CD14-positive monocyte (primary cell): Measurements from ENCODE around the gene MGLL. TPM values are rescaled to one million over a fixed set of nuclear protein-coding genes. Genes with fewer than 3 reads are reported as not detected.

Experiments used
- DNase-seq, 3 donors: peaks; one replicate each; pipeline ENCODE4 v3.0.0-alpha.2; 2011 to 2022
- H2AFZ ChIP-seq: 2 replicates; pipeline ENCODE4 v1.6.0; 2012; ENCODE audit warnings: mild to moderate bottlenecking, low read depth, low read length, inconsistent platforms; ENCODE audit not compliant: insufficient read depth, poor library complexity, severe bottlenecking
- H3K27ac ChIP-seq, 2 donors: 1 replicate in 1 of 2; 2 replicates in 1 of 2; pipeline ENCODE4 v1.5.1; 2012 to 2013; ENCODE audit warnings: low read length in 2 of 2, control low read depth in 1 of 2, inconsistent platforms in 1 of 2, low read depth in 1 of 2, mild to moderate bottlenecking in 1 of 2
- H3K27me3 ChIP-seq, 2 donors: one replicate each; pipeline versions ENCODE4 v1.6.0 to v1.6.1; 2011 to 2013; ENCODE audit warnings: low read length in 2 of 2; ENCODE audit not compliant: control insufficient read depth in 2 of 2, insufficient read depth in 2 of 2
- H3K36me3 ChIP-seq, 2 donors: replicated peaks in 1 of 2; 1 replicate in 1 of 2; 2 replicates in 1 of 2; pipeline versions ENCODE4 v1.5.1 to v1.6.1; 2012 to 2013; ENCODE audit warnings: low read length in 2 of 2, control low read depth in 1 of 2, inconsistent platforms in 1 of 2, mild to moderate bottlenecking in 1 of 2; ENCODE audit not compliant: insufficient read depth in 2 of 2, control insufficient read depth in 1 of 2
- H3K4me1 ChIP-seq, 2 donors: 1 replicate in 1 of 2; 2 replicates in 1 of 2; pipeline versions ENCODE4 v1.5.1 to v1.6.1; 2012 to 2013; ENCODE audit warnings: low read length in 2 of 2, control low read depth in 1 of 2, inconsistent platforms in 1 of 2, mild to moderate bottlenecking in 1 of 2, moderate library complexity in 1 of 2; ENCODE audit not compliant: insufficient read depth in 2 of 2, control insufficient read depth in 1 of 2
- H3K4me2 ChIP-seq: replicated peaks from 2 replicates; pipeline ENCODE3; 2012; ENCODE audit warnings: low read length, moderate library complexity, mild to moderate bottlenecking; ENCODE audit not compliant: poor library complexity, severe bottlenecking; ENCODE audit errors: extremely low read depth
- H3K4me3 ChIP-seq, 3 experiments: fragments of 200-600 bp in 1 of 3; sonication (generic) in 1 of 3; replicated peaks in 1 of 3; 1 replicate in 2 of 3; 2 replicates in 1 of 3; pipeline ENCODE4 v1.5.1; 2011 to 2013; ENCODE audit warnings: low read length in 3 of 3, mild to moderate bottlenecking in 3 of 3, control low read depth in 2 of 3, low read depth in 2 of 3, inconsistent platforms in 1 of 3, moderate library complexity in 1 of 3
- H3K79me2 ChIP-seq: 2 replicates; pipeline ENCODE4 v1.6.0; 2012; ENCODE audit warnings: mild to moderate bottlenecking, control low read depth, inconsistent platforms, low read length, moderate library complexity; ENCODE audit not compliant: insufficient read depth
- H3K9ac ChIP-seq: 2 replicates; pipeline ENCODE4 v1.6.0; 2017; ENCODE audit warnings: low read length, mild to moderate bottlenecking; ENCODE audit not compliant: insufficient read depth, poor library complexity, severe bottlenecking
- H3K9me3 ChIP-seq, 2 donors: replicated peaks in 1 of 2; 1 replicate in 1 of 2; 2 replicates in 1 of 2; pipeline versions ENCODE4 v1.5.1 to v1.6.1; 2012 to 2013; ENCODE audit warnings: low read length in 2 of 2, control low read depth in 1 of 2; ENCODE audit not compliant: control insufficient read depth in 1 of 2, insufficient read depth in 1 of 2
- H4K20me1 ChIP-seq: 2 replicates; pipeline ENCODE4 v1.6.0; 2012; ENCODE audit warnings: mild to moderate bottlenecking, low read length, control low read depth, moderate library complexity; ENCODE audit not compliant: insufficient read depth
- H3K27ac Mint-ChIP-seq, 7 donors: one replicate each; pipeline ENCODE4 v1.8.0; 2020; ENCODE audit warnings: mild to moderate bottlenecking in 7 of 7, mixed read lengths in 7 of 7, moderate library complexity in 6 of 7, inconsistent platforms in 2 of 7
- H3K27me3 Mint-ChIP-seq, 3 donors: one replicate each; pipeline ENCODE4 v1.8.0; 2021 to 2022; ENCODE audit warnings: low read depth in 3 of 3, mild to moderate bottlenecking in 3 of 3, mixed read lengths in 3 of 3, moderate library complexity in 3 of 3, inconsistent platforms in 1 of 3
- H3K36me3 Mint-ChIP-seq, 2 donors: one replicate each; pipeline ENCODE4 v1.8.0; 2020; ENCODE audit warnings: mixed read lengths in 2 of 2, inconsistent platforms in 1 of 2, mild to moderate bottlenecking in 1 of 2
- H3K4me1 Mint-ChIP-seq: one replicate; pipeline ENCODE4 v1.8.0; 2020; ENCODE audit warnings: mild to moderate bottlenecking, mixed read lengths
- H3K4me3 Mint-ChIP-seq, 2 donors: one replicate each; pipeline ENCODE4 v1.8.0; 2020; ENCODE audit warnings: mild to moderate bottlenecking in 2 of 2, mixed read lengths in 2 of 2, moderate library complexity in 1 of 2
- H3K9me3 Mint-ChIP-seq, 7 donors: one replicate each; pipeline ENCODE4 v1.8.0; 2020 to 2022; ENCODE audit warnings: mixed read lengths in 7 of 7, mild to moderate bottlenecking in 6 of 7, moderate library complexity in 6 of 7, inconsistent platforms in 2 of 7
- WGBS: methylation state at CpG from one replicate; pipeline ENCODE4 v1.1.5; 2013; ENCODE audit warnings: missing lambda C conversion rate; ENCODE audit not compliant: insufficient coverage; 5-methylcytosine and 5-hydroxymethylcytosine counted together
- intact Hi-C, 2 donors: fragments of 100-400 bp; cut with micrococcal nuclease; formaldehyde crosslinking; loops; one replicate each; pipeline versions ENCODE4 v1.15.0 to v1.15.1; 2023
- polyA plus RNA-seq, 3 donors: library from polyadenylated mRNA; depleted of rRNA in 1 of 3; unstranded in 2 of 3; stranded (reverse) in 1 of 3; fragments of 300-500 nt in 2 of 3; fragments of >200 nt in 1 of 3; fragmentation: Illumina TruSeq in 2 of 3; gene quantifications; 1 replicate in 2 of 3; 2 replicates in 1 of 3; pipeline ENCODE4 v1.2.3, GENCODE V29; 2012 to 2021
- TF ChIP-seq, protein P1 (sequence below): fragments of 200-600 bp; IDR thresholded peaks from one replicate; pipeline ENCODE4 v1.8.0; 2022; ENCODE audit warnings: antibody characterized with exemption, mild to moderate bottlenecking

MGLL gene
- polyA plus RNA-seq, 3 donors = 4.4 to 10.0 (median 6.4) TPM

DNA sequence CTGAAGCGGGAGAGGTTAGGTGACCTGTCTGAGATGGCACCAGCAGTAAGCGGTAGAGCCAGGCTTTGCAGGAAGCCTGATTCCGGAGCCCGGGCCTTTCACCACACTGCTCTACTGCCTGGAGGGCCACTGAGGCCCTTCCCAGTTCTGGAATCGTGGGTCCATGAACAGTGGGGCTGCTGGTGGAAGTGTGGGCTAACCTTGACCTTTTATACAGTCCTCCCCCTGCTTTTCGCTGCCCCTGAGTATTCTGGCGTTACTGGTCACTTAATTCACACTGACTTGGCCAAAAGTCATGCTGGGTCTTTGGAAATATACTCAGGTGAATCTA lies 152.1 kb downstream of the MGLL start:
- Histone ChIP-seq H3K4me1 (peaks cover 20 to 33% of the 10 kb centered on the region in 2 donors), H3K4me2 (no peak overlapping the region), H3K9me3 (no peaks in the 10 kb centered on the region), H3K9ac (no peak overlapping the region), H3K27me3 (no peaks in the 10 kb centered on the region), H3K79me2 (peaks cover 27% of the 10 kb centered on the region), H3K4me3 (no peak overlapping the region), H3K27ac (no peak overlapping the region), H3K36me3 (no peaks in the 10 kb centered on the region), H2AFZ (no peak overlapping the region), H4K20me1 (peaks cover 22% of the 10 kb centered on the region)
- H3K27me3 Mint-ChIP-seq = peaks cover 3 to 5% (median 3%) of the 10 kb centered on the region in 3 donors
- H3K4me1 Mint-ChIP-seq = peaks cover 26% of the 10 kb centered on the region
- H3K4me3 Mint-ChIP-seq = no peak overlapping the region
- no peak overlapping the region for H3K27ac Mint-ChIP-seq
- intact Hi-C loops = loop anchor here (5.0 to 10.0 kb wide), 4 partner anchors 73 to 405 kb away; partner anchors contain the start of genes MCM2 (in 1 of the 2), SEC61A1 (in 1 of the 2) and TPRA1 (in 1 of the 2)
- no peak for DNase-seq
- peaks cover 0 to 2% (median 0%) of the 10 kb centered on the region in 7 donors for H3K9me3 Mint-ChIP-seq
- peaks cover 8 to 11% of the 10 kb centered on the region in 2 donors for H3K36me3 Mint-ChIP-seq
- TF ChIP-seq, protein P1, sequence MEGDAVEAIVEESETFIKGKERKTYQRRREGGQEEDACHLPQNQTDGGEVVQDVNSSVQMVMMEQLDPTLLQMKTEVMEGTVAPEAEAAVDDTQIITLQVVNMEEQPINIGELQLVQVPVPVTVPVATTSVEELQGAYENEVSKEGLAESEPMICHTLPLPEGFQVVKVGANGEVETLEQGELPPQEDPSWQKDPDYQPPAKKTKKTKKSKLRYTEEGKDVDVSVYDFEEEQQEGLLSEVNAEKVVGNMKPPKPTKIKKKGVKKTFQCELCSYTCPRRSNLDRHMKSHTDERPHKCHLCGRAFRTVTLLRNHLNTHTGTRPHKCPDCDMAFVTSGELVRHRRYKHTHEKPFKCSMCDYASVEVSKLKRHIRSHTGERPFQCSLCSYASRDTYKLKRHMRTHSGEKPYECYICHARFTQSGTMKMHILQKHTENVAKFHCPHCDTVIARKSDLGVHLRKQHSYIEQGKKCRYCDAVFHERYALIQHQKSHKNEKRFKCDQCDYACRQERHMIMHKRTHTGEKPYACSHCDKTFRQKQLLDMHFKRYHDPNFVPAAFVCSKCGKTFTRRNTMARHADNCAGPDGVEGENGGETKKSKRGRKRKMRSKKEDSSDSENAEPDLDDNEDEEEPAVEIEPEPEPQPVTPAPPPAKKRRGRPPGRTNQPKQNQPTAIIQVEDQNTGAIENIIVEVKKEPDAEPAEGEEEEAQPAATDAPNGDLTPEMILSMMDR = no peak
- 100% methylated on average over 1 of the region's 7 CpGs for WGBS

DNA sequence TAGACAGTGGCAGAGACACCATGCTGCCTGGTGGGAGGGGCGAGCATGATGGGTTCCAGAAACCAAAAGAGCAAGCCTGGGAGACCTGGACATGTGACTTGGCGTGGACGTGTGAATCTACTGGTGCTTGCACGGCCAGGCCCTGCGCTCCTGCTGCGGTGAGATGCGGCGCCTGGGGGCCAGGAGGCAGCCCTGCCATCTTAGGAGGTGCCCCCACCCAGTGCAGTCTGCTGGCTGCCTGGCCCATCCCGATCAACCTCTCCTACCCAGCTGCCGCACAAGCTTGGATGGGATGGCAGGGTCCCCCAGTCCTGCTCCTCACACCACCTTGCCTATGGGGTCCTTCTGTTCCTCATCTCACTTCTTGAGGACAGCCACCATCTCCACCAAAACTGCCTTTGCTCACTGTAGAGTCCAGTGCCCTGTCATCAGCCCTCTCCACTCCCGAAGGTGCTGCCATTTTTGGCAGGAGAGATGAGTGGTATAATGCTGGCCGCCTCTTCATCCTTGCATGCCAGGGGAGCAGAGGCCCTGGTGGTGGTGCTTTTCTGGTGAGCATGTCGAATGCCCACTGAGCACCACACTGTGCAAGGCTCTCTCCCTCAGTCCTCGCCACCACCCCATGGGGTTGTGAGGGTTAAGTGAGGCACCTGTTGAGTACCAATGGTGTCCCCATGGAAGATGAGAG lies 152.6 kb downstream of the MGLL start:
- Histone ChIP-seq H3K4me3 (no peak overlapping the region), H4K20me1 (peaks cover 17% of the 10 kb centered on the region), H3K9me3 (no peaks in the 10 kb centered on the region), H3K27me3 (no peaks in the 10 kb centered on the region), H3K36me3 (no peaks in the 10 kb centered on the region), H3K4me2 (no peak overlapping the region), H3K79me2 (peaks cover 23% of the 10 kb centered on the region), H3K27ac (no peak overlapping the region), H3K9ac (no peak overlapping the region), H2AFZ (no peak overlapping the region), H3K4me1 (peaks cover 20 to 29% of the 10 kb centered on the region in 2 donors)
- Mint-ChIP-seq H3K4me1 (peaks cover 21% of the 10 kb centered on the region), H3K27me3 (peaks cover 3% of the 10 kb centered on the region in 3 donors), H3K27ac (peak overlapping the region in 1 of 7 donors; percentile 54), H3K4me3 (no peak overlapping the region), H3K36me3 (peaks cover 3 to 6% of the 10 kb centered on the region in 2 donors), H3K9me3 (no peaks in the 10 kb centered on the region)
- intact Hi-C loops = loop anchor here (5.0 to 10.0 kb wide), 4 partner anchors 72 to 405 kb away; partner anchors contain the start of genes MCM2 (in 1 of the 2), SEC61A1 (in 1 of the 2) and TPRA1 (in 1 of the 2)
- no peak for DNase-seq
- TF ChIP-seq, protein P1 = no peak
- WGBS = 97% methylated on average over 11 of the region's 14 CpGs
